CD1c-positive myeloid dendritic cell (primary cell): Measurements from ENCODE around the gene MATK.
"Not testable (repeated sequence)": the region's sequence is repeated elsewhere in the genome, so short reads cannot be mapped to it uniquely, and the experiment has no call there.

Experiments used
- DNase-seq: peaks from one replicate; pipeline ENCODE4 v3.0.0-alpha.2; 2016; ENCODE audit errors: extremely low spot score

MATK gene

GRCh38 chr19:3771000-3771905, 14.9 kb downstream of the MATK start:
- no peak for DNase-seq

GRCh38 chr19:3770136-3770999, 15.8 kb downstream of the MATK start:
- DNase-seq, result no peak

- no peak for DNase-seq
Measured at GRCh38 chr19:3769494-3769893, 16.7 kb downstream of the MATK start.

GRCh38 chr19:3768748-3769099, 17.5 kb downstream of the MATK start:
- no peak for DNase-seq

DNA sequence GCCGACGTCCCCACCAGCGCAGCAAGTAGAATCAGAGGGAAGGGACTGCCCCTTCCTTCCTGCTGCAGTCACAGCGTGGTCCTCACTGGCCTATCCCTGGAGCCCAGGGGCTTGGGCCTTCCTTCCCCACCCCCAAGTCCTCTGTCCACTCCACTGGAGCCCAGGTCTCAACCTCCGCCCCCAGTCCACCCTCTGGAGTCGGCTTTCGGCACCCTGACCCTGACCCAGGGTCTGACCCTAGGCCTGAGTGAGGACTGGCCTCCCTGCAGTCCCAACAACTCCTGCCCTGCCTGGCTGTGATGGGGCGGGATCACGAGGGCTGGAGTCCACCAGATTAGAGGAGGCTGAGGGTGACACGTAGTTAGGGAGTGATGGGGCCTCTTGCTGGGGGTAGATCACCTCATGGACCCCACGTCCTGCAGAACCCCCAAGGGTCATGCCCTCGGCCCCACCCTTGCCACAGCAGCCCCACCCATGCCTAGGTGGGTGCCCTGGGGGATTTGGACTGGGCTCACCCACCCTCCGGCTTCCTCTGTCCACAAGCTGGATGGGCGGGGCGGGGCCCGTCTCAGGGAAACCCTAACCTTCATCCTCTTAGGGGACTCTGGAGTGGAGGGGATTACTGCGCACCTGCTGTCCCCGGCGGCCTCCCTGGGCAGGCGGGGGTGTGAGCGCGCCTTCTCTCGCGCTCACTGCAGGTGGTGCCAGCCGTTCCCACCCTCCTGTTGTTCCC, 18.0 kb downstream of the MATK start:
- no peak for DNase-seq

DNA sequence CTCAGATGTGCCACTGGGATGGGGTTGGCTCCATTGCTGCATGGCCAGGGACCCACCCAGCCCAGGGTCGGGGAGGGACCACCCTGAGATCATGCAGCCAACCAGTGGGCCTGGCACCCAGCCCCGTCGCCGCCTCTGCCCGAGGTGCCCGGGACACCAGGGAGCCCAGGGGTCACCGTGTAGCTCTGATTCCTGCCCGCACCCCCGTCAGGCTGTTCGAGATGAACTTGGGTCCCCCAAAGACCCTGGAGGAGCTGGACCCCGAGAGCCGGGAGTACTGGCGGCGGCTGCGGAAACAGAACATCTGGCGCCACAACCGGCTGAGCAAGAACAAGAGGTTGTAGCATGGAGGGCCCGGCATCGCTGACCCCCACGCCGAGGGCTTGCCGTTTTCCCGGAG, 19.1 kb downstream of the MATK start:
- DNase-seq, result no peak

- no peak for DNase-seq
Measured at GRCh38 chr19:3766520-3766919, 19.7 kb downstream of the MATK start.

DNA sequence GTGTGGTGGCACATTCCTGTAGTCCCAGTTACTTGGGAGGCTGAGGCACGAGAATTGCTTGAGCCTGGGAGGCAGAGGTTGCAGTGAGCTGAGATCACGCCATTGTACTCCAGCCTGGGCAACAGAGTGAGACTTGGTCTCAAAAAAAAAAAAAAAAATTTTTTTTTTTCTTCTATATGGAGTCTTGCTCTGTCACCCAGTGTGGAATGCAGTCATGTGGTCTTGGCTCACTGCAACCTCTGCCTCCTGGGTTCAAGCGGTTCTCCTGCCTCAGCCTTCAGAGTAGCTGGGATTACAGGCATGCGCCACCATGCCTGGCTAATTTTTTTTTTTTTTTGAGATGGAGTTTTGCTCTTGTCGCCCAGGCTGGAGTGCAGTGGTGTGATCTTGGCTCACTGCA, 20.4 kb downstream of the MATK start:
- not testable (repeated sequence) for DNase-seq

- no peak for DNase-seq
Measured at GRCh38 chr19:3765121-3765520, 21.1 kb downstream of the MATK start.

GRCh38 chr19:3762501-3763459, 23.4 kb downstream of the MATK start, which contains the start of gene MRPL54:
Gene MRPL54, plus strand, starts transcription at chr19:3762682. Its CDS starts 19 bp downstream, at chr19:3762701.
- DNase-seq, result peak; percentile 100

DNA sequence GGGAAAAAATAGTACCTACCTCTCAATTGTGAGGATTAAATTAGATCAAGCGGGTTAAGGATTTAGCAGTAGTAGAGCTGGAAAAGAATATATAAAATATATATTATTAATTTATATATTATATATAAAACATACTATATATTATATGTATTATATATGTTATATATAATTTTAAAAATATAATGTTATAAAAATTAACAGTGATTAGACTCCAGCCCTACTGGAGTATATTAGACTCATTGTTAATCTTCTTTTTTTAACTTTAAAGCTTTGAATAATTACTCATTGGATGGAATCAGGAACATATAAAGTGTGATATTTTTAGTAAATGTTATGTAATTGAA, 24.1 kb downstream of the MATK start:
- DNase-seq, result no peak

GRCh38 chr19:3761382-3762129, 24.6 kb downstream of the MATK start, which contains the start of gene APBA3:
Gene APBA3, minus strand, starts transcription at chr19:3761692. Its CDS starts 1,428 bp downstream, at chr19:3760264.
- peak; percentile 97 for DNase-seq

DNA sequence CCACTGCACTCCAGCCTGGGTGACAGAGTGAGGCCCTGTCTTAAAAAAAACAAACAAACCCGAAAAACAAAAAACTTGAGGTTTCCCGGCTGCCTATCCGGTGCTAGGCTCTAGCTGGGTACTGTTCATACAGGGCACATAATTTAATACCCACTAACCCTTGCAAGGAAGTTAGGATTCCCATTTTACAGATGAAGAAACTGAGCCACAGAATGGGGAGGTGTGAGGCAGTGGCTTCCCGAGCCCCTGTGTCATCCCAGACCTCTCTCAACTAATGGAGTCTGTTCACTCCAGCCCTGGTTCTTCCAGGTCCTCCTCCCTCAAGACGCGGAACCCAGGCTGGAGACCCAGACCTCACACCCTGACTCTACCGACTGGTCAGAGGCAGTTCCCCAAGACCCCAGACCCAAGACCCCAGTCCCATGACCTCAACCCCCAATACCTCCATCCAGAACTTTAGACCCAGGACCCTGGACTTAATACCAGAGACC, 25.3 kb downstream of the MATK start:
- DNase-seq, result no peak

GRCh38 chr19:3759482-3760254, 26.5 kb downstream of the MATK start:
- DNase-seq, result no peak

DNA sequence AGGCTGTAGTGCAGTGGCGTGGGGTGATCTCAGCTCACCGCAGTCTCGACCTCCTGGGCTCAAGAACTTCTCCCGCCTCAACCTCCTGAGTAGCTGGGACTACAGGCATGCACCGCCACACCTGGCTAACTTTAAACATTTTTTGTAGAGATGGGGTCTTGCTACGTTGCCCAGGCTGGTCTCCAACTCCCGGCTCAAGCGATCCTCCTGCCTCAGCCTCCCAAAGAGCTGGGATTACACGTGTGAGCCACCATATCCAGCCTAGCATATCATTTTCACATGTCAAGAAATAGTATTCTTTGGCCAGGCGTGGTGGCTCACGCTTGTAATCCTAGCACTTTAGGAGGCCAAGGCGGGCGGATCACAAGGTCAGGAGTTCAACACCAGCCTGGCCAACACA, 27.9 kb downstream of the MATK start:
- not testable (repeated sequence) for DNase-seq

DNA sequence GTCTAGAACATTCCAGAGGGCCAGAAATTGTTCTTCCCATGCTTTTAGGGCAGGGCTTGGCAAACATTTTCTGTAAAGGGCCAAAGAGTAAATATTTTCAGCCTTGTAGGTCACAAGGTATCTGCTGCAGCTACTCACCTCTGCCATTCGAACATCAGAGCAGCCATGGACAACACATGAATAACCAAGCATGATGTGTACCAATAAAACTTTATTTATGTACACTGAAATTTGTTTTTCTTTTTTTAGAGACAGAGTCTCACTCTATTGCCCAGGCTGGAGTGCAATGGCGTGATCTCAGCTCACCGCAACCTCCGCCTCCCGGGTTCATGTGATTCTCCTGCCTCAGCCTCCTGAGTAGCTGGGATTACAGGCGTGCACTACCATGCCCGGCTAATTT, 28.5 kb downstream of the MATK start:
- DNase-seq, result not testable (repeated sequence)

- DNase-seq, result no peak
Measured at GRCh38 chr19:3753631-3754410, 32.4 kb downstream of the MATK start.

DNA sequence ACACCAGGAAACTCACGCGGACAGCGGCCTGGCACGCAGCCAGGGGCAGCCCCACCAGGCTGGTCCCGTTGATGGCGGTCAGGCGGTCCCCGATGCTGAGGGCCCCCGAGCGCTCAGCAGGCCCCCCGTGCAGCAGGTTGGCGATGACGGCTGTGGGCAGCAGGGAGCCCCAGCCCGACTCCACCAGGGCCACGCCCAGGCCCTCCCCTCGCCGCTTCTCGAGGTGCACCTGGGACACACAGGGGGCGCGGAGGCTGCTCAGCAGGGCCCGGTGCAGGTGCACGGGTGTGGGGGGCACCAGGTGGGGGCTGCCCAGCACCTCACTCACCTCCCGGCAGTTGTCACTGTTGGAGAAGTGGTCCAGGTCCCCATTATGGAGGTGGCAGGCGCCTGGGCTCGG, 33.7 kb downstream of the MATK start:
- DNase-seq, result no peak
